HL-60/S4 treated with phorbol 12-myristate 13-acetate at 8.2 ng/mL for 4 days and 3 days (cell line): Measurements from ENCODE around the gene SLC4A2.
"Not testable (repeated sequence)": the region's sequence is repeated elsewhere in the genome, so short reads cannot be mapped to it uniquely, and the experiment has no call there.

Experiments used
- in situ Hi-C: fragments of 300-500 bp; cut with MboI; formaldehyde crosslinking; loops from 2 replicates; pipeline ENCODE4 v1.15.0; 2022; ENCODE audit warnings: low sequenced_read_pairs

The SLC4A2 gene

GRCh38 chr7:151025924-151026671 is 33.3 kb upstream of the SLC4A2 start:
- in situ Hi-C loops: no loop called here

DNA sequence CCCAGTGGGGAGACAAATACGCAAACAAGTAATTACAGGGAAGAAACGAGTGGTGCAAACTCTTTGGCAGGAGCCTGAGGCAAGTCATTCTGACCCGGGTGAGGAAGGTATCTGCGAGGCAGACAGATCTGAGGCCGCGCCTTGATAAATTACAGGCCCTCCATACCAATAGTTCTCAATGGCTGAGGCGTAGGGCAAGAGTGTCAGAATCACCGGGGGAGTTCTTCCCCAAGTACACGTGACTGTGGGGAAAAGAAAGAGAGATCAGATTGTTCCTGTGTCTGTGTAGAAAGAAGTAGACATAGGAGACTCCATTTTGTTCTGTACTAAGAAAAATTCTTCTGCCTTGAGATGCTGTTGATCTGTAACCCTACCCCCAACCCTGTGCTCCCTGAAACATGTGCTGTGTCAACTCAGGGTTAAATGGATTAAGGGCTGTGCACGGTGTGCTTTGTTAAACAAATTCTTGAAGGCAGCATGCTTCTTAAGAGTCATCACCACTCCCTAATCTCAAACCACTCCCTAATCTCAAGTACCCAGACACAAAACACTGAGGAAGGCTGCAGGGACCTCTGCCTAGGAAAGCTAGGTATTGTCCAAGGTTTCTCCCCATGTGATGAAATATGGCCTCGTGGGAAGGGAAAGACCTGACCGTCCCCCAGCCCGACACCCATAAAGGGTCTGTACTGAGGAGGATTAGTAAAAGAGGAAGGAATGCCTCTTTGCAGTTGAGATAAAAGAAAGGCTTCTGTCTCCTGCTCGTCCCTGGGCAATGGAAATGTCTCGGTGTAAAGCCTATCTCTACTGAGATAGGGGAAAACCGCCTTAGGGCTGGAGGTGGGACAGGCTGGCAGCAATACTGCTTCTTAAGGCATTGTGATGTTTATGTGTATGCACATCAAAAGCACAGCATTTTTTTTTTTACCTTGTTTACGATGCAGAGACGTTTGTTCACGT is 32.3 kb upstream of the SLC4A2 start:
- in situ Hi-C loops: not testable (repeated sequence)

GRCh38 chr7:151027728-151028130 is 31.7 kb upstream of the SLC4A2 start:
- in situ Hi-C loops: not testable (repeated sequence)

- in situ Hi-C loops: no loop called here
These were observed 31.1 kb upstream of the SLC4A2 start, which contains the start of gene ABCB8 for GRCh38 chr7:151028131-151028947. Gene ABCB8 (plus strand): TSS chr7:151028450. CDS start chr7:151028516, 66 bp downstream.

- in situ Hi-C loops: no loop called here
These were observed 30.4 kb upstream of the SLC4A2 start for GRCh38 chr7:151028948-151029501.

DNA sequence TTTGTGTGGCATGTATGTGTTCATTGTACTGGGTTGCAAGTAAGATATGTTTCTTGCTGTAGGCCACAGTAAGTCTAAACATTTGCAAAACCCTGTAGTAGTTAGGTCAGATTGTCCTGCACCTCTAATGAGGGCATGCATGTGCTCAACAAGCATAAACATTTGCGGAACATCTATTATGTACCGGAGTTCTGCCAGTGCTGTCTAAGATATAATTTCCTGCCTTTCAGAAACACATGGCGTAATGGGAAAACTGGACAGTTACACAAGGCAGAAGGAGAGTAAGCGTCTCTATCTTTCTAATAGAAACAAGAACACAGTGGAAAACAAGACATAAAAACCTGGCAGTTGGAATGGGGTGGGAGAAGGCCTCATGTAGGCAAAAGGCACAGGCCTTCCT is 28.4 kb upstream of the SLC4A2 start:
- in situ Hi-C loops: no loop called here

- in situ Hi-C loops: no loop called here
These were observed 26.2 kb upstream of the SLC4A2 start for GRCh38 chr7:151032936-151033863.

DNA sequence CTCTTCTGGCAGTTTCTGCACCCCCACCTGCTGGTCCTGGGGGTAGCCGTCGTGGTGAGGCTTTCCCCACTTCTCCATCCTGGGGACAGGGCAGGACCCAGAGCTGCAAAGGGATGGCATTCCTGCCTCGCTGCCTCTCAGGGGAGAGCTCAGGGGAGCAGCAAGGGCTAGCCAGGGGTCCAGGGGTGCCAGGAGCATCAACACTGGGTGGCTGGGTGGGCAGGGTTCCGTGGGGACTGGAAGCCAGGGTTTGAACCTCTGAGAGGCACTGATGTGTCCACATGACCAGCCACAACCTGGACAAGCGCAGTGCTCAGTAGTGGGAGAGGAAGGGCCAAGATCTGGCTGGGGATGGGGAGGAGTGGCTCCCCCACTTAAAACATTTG is 25.5 kb upstream of the SLC4A2 start:
- in situ Hi-C loops: no loop called here

DNA sequence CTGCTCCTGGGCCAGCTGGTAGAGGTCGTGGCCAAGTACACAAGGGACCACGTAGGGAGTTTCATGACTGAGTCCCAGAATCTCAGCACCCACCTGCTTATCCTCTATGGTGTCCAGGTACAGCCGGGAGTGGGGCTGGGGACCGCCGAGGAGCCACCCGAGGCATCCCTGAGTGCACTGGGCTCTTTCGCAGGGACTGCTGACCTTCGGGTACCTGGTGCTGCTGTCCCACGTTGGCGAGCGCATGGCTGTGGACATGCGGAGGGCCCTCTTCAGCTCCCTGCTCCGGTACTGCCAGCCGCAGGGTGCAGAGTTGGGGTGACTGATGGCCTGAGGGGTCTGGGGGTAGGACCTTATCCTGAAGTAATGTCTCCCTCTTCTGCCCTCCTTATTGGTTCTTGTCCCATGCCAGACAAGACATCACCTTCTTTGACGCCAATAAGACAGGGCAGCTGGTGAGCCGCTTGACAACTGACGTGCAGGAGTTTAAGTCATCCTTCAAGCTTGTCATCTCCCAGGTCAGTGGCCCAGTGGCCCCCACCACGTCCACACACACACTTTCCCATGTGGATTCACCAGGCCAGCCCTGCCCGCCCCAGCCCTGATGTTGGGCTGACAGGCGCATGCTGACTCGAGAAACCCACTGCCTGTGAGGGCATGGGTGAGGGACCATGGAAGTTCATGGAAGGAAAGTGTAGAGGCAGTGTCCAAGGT is 24.9 kb upstream of the SLC4A2 start:
- in situ Hi-C loops: no loop called here

GRCh38 chr7:151035026-151035717 is 24.2 kb upstream of the SLC4A2 start:
- in situ Hi-C loops: no loop called here

GRCh38 chr7:151035902-151036301 is 23.5 kb upstream of the SLC4A2 start:
- in situ Hi-C loops: no loop called here

DNA sequence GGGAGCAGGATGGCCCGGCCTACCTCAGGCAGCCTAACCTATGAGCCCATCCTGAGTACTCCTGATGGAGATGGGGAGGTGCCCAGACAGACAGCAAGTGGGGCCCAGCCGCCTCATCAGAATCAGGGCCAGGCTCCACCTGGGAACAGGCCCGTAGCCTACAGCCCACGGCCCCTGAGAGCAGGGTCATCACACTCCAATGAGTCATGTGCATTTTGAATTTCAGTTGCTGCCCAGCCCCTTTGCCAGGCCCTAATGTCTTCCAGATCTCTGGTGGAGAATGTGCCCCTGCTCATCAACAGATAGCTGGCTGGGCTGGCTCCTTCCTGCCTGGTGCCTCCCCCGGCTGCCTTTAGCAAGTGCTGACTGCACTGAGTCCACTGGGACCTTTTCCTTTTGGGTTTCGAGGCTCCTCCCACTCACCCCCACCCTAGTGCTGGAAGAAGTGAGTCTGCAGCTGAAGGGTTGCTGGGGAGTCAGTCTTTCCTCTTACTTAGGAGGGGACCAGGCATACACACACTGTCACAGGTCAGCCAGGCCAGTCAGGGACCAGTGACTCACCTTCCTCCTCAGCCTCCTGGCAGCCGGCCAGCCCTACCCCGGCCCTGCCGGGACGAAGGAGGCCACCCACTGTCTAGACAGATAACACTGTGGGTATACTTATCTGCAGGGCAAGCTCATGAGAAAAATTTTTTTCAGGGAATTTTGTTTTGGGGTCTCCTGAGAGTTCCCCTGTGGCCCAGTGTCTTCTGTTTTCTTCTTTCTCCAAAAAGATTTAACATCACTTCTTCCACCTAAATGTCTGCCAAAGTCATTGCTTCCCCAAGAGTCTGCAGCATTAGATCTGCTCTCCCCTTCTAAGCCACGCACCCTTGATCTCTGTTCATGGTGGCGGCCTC is 20.2 kb upstream of the SLC4A2 start:
- in situ Hi-C loops: no loop called here

DNA sequence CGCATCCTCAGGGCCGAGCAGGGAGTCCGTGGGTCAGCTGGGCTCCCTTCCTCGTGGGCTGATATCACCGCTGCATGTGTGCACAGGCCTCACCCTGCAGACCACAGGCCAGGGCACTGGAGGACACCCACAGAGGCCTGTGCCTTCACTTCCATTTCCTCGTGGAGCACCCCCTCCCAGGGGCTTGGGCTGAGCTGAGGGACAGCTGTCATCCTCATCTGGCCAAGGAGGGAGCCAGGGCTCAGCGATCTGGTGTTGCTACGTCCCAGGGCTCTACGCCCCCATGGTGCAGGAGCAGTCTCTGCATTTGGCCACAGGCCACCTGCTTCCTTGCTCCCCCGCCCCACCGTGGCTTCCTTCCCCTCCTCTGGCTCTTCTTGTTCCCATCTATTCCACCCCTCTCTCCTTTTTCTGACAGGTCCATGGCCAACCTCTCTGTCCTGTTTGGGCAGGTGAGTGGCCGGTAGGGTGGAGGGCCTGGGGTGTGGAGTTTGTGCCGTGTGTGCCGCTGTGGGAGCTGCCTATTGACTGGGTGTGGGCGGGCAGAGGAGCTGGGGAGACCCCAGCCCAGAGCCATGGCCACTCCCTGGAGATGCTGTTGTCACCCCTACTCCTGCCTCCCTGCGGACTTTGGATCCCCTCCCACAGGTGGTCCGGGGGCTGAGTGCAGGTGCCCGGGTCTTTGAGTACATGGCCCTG is 19.4 kb upstream of the SLC4A2 start:
- in situ Hi-C loops: no loop called here

GRCh38 chr7:151040616-151041375 is 18.6 kb upstream of the SLC4A2 start:
- in situ Hi-C loops: no loop called here

GRCh38 chr7:151043449-151043848 is 15.9 kb upstream of the SLC4A2 start:
- in situ Hi-C loops: not testable (repeated sequence)

DNA sequence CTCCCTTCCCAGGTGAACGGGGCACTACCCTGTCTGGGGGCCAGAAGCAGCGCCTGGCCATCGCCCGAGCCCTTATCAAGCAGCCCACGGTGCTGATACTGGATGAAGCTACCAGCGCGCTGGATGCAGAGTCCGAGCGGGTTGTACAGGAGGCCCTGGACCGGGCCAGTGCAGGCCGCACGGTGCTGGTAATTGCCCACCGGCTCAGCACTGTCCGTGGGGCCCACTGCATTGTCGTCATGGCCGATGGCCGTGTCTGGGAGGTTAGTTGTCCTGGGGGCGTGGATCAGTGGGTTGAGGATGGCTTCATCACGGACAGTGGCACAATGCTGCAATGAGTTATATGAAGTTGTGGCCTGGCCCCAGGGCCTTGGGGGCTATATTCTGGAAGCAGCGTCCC is 15.4 kb upstream of the SLC4A2 start:
- in situ Hi-C loops: no loop called here
